K562 (cell line): ENCODE data around the gene KLHL12. TPM values are rescaled to one million over a fixed set of nuclear protein-coding genes. Genes with fewer than 3 reads are reported as not detected.

Experiments
- E2F8 ChIP-seq: fragments of 450-650 bp; IDR thresholded peaks from 2 replicates; pipeline ENCODE4 v1.7.1; 2018; ENCODE audit warnings: mild to moderate bottlenecking, low read depth; ENCODE audit not compliant: partially characterized antibody
- FOSL1 ChIP-seq: fragments of 200-800 bp; sonication (Bioruptor generic); conservative IDR thresholded peaks from 2 replicates; pipeline ENCODE4 v1.6.1; 2016; ENCODE audit warnings: missing genetic modification characterization, missing compliant biosample characterization
- FOXJ2 ChIP-seq: fragments of 200-800 bp; sonication (Bioruptor generic); IDR thresholded peaks from 2 replicates; pipeline ENCODE4 v1.6.1; 2016; ENCODE audit warnings: missing genetic modification characterization, missing compliant biosample characterization
- GATA2 ChIP-seq: sonication (generic); formaldehyde crosslinking; IDR thresholded peaks from 2 replicates; pipeline ENCODE4 v1.4.0; 2020; ENCODE audit warnings: mild to moderate bottlenecking, missing genetic modification reagents
- HMGN3 ChIP-seq: IDR thresholded peaks from 2 replicates; pipeline ENCODE4 v1.6.1; 2011; ENCODE audit warnings: borderline replicate concordance, low read depth, mild to moderate bottlenecking, mixed read lengths, low read length; ENCODE audit not compliant: insufficient read length; ENCODE audit errors: extremely low read depth
- SMAD2 ChIP-seq: fragments of 150-350 bp; IDR thresholded peaks from 2 replicates; pipeline ENCODE4 v1.6.1; 2014; ENCODE audit warnings: low read depth, mild to moderate bottlenecking, low read length
- SNRNP70 ChIP-seq: fragments of 200-400 bp; formaldehyde crosslinking; optimal IDR thresholded peaks from 2 replicates; pipeline ENCODE3; 2017; ENCODE audit warnings: low read depth, low read length
- SRF ChIP-seq, 2 experiments: fragments of 250-450, 450-650 bp in 1 of 2; sonication (Bioruptor Pico) in 1 of 2; sonication (generic) in 1 of 2; formaldehyde crosslinking; IDR thresholded peaks; 2 replicates each; pipeline versions ENCODE4 v1.5.0 to v1.5.1; 2020 to 2022; ENCODE audit warnings: mild to moderate bottlenecking in 1 of 2, missing genetic modification reagents in 1 of 2
- STAT6 ChIP-seq: sonication (generic); formaldehyde crosslinking; IDR thresholded peaks from 2 replicates; pipeline ENCODE4 v1.8.1; 2023; ENCODE audit warnings: mild to moderate bottlenecking, missing genetic modification reagents
- SUPT5H ChIP-seq: fragments of 450-650 bp; IDR thresholded peaks from 2 replicates; pipeline ENCODE4 v1.6.1; 2016
- ZBTB26 ChIP-seq: fragments of 450-650 bp; formaldehyde crosslinking; IDR thresholded peaks from 2 replicates; pipeline ENCODE4 v1.4.0; 2022; ENCODE audit warnings: missing genetic modification characterization
- ZBTB7A ChIP-seq: IDR thresholded peaks from 2 replicates; pipeline ENCODE4 v1.6.1; 2011; ENCODE audit warnings: low read depth, mild to moderate bottlenecking, low read length, moderate library complexity, borderline replicate concordance; ENCODE audit not compliant: control insufficient read depth
- polyA plus RNA-seq, 8 experiments: library from polyadenylated mRNA; depleted of rRNA in 4 of 8; stranded (reverse) in 5 of 8; unstranded in 3 of 8; fragments of >200 nt; fragmentation: Nextera tagmentation in 2 of 8; fragmentation: Illumina TruSeq in 1 of 8; extraction: Ambion mirVana in 2 of 8; extraction: Trizol in 1 of 8; gene quantifications; 2 replicates each; pipeline versions ENCODE4 v1.2.1 to v1.2.3, GENCODE V29; 2011 to 2014; ENCODE audit warnings: inconsistent platforms in 1 of 8, missing spikeins in 1 of 8
- total RNA-seq, 7 experiments: library from RNA; depleted of rRNA in 6 of 7; stranded (reverse); fragments of >200 nt in 6 of 7; fragmentation: Illumina TruSeq in 2 of 7; extraction: Trizol in 2 of 7; gene quantifications; 2 replicates each; pipeline versions ENCODE4 v1.2.1 to v1.2.3, GENCODE V29; 2011 to 2021; ENCODE audit warnings: low replicate concordance in 1 of 7
- TF ChIP-seq, protein P1 (sequence below): conservative IDR thresholded peaks from 2 replicates; pipeline ENCODE4 v1.6.1; 2011; ENCODE audit warnings: low read depth, mild to moderate bottlenecking, low read length; ENCODE audit not compliant: control insufficient read depth
- TF ChIP-seq, protein P2 (sequence below): fragments of 450-650 bp; formaldehyde crosslinking; IDR thresholded peaks from 2 replicates; pipeline ENCODE4 v1.4.0; 2020; ENCODE audit warnings: mild to moderate bottlenecking, moderate library complexity
- TF ChIP-seq, protein P3 (sequence below), 2 experiments: IDR thresholded peaks; 2 replicates each; pipeline ENCODE4 v1.6.1; 2011; ENCODE audit warnings: borderline replicate concordance in 1 of 2, control low read depth in 1 of 2, low read depth in 1 of 2, low read length in 1 of 2, mild to moderate bottlenecking in 1 of 2, mixed read lengths in 1 of 2, moderate library complexity in 1 of 2; ENCODE audit not compliant: insufficient read depth in 1 of 2, insufficient read length in 1 of 2, poor library complexity in 1 of 2, severe bottlenecking in 1 of 2; ENCODE audit errors: extremely low read depth in 1 of 2

Gene KLHL12
- total and polyA plus RNA-seq, 9 of the 15 experiments (the other 6 are each of a cell fraction or from before 2014, with no cell fraction given) = 23.1 to 85.1 (median 35.0) TPM

DNA sequence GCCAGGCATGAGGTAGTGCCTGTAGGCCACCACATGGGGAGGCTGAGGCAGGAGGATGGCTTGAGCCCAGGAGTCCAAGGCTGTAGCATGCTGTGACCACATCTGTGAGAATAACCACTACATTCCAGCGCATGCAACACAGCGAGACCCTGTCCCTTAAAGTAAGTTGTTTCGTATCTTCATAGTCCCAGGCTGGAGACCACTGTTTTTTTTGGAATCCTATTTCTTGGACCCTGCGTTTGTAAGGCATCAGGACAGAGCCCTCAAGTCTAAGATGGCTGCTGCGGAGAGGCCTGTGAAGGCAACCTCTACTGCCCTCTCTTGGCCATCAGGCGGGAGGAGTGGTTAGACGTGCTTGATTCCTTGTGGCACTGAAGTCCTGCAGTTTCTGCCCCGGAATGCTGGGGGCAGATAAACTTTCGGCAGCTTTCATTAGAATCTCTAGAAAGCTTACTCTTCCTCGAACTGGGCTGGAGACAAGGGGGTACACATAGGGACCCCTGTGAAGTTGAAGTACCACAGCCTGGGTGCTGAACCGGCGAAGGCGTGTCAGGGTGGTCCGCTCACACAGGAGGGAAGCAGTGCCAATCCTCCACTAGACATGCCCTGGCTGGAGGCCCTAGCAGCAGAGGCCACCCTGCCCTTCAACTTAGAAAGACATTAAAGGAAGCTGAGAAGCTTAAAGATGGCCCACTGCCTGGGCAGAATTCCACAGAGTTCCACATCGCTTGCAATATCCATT, 74.7 kb downstream of the KLHL12 start (continued):
- no peak for TF ChIP-seq FOSL1 (tag)
- TF ChIP-seq, protein P1, sequence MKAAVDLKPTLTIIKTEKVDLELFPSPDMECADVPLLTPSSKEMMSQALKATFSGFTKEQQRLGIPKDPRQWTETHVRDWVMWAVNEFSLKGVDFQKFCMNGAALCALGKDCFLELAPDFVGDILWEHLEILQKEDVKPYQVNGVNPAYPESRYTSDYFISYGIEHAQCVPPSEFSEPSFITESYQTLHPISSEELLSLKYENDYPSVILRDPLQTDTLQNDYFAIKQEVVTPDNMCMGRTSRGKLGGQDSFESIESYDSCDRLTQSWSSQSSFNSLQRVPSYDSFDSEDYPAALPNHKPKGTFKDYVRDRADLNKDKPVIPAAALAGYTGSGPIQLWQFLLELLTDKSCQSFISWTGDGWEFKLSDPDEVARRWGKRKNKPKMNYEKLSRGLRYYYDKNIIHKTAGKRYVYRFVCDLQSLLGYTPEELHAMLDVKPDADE = no peak
- TF ChIP-seq, protein P2, sequence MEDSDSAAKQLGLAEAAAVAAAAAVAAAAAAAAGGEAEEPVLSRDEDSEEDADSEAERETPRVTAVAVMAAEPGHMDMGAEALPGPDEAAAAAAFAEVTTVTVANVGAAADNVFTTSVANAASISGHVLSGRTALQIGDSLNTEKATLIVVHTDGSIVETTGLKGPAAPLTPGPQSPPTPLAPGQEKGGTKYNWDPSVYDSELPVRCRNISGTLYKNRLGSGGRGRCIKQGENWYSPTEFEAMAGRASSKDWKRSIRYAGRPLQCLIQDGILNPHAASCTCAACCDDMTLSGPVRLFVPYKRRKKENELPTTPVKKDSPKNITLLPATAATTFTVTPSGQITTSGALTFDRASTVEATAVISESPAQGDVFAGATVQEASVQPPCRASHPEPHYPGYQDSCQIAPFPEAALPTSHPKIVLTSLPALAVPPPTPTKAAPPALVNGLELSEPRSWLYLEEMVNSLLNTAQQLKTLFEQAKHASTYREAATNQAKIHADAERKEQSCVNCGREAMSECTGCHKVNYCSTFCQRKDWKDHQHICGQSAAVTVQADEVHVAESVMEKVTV (CRISPR knock-in tag) = peak; percentile 72
- no peak for TF ChIP-seq GATA2
- no peak for TF ChIP-seq SNRNP70
- TF ChIP-seq FOXJ2 (tag) = no peak
- no peak for TF ChIP-seq E2F8
- TF ChIP-seq ZBTB26 (CRISPR knock-in tag) = no peak
- TF ChIP-seq ZBTB7A = no peak
- TF ChIP-seq SRF (CRISPR knock-in tag; IDR thresholded peaks at IDR 0.05) = no peak
- TF ChIP-seq SUPT5H = no peak
- no peak for TF ChIP-seq SMAD2
- TF ChIP-seq STAT6 (CRISPR knock-in tag) = no peak
- TF ChIP-seq HMGN3 = no peak
- TF ChIP-seq, protein P3, sequence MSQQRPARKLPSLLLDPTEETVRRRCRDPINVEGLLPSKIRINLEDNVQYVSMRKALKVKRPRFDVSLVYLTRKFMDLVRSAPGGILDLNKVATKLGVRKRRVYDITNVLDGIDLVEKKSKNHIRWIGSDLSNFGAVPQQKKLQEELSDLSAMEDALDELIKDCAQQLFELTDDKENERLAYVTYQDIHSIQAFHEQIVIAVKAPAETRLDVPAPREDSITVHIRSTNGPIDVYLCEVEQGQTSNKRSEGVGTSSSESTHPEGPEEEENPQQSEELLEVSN (IDR thresholded peaks at IDR 0.05; ENCODE audit: borderline replicate concordance in 1 of 2, extremely low read depth in 1 of 2, insufficient read depth in 1 of 2, insufficient read length in 1 of 2, low read depth in 1 of 2, low read length in 1 of 2, poor library complexity in 1 of 2, severe bottlenecking in 1 of 2) = no peak
